SK-N-SH (cell line): Measurements from ENCODE around the gene FAM83E. TPM values are rescaled to one million over a fixed set of nuclear protein-coding genes. Genes with fewer than 3 reads are reported as not detected.

ENCODE experiments used
- CTCF ChIA-PET: fragments of 300-600, 350-600 bp; formaldehyde crosslinking; extraction: SDS; loops from one replicate; lab custom pipeline; 2021; lab: Yijun Ruan, JAX
- POLR2A ChIA-PET: fragments of 350-600 bp; sonication (Branson Sonifier 250); formaldehyde crosslinking; extraction: SDS; loops from one replicate; lab custom pipeline; 2020; ENCODE audit warnings: antibody characterized with exemption, inconsistent platforms; lab: Yijun Ruan, JAX
- DNase-seq: peaks from one replicate; pipeline ENCODE4 v3.0.0; 2012
- H2AFZ ChIP-seq: fragments of 200-600 bp; sonication (generic); 2 replicates; pipeline ENCODE4 v1.8.1; 2016; ENCODE audit warnings: antibody characterized with exemption, mild to moderate bottlenecking, low read depth
- H3F3A ChIP-seq: fragments of 200-600 bp; sonication (generic); replicated peaks from 2 replicates; pipeline ENCODE3; 2016; ENCODE audit warnings: antibody characterized with exemption, mild to moderate bottlenecking; ENCODE audit not compliant: insufficient read depth
- H3K27ac ChIP-seq, 2 experiments: fragments of 200-500 bp in 1 of 2; fragments of 200-600 bp in 1 of 2; sonication (Bioruptor generic) in 1 of 2; sonication (generic), shearing (Covaris generic) in 1 of 2; 2 replicates each; pipeline versions ENCODE4 v1.5.1 to v1.6.1; 2014 to 2016; ENCODE audit warnings: low read depth in 2 of 2, inconsistent platforms in 1 of 2, low read length in 1 of 2, mild to moderate bottlenecking in 1 of 2, mixed read lengths in 1 of 2
- H3K27me3 ChIP-seq: fragments of 200-600 bp; sonication (generic), shearing (Covaris generic); 2 replicates; pipeline ENCODE4 v1.6.1; 2016; ENCODE audit warnings: mixed run types; ENCODE audit not compliant: insufficient read depth
- H3K36me3 ChIP-seq, 2 experiments: fragments of 200-500 bp in 1 of 2; fragments of 200-600 bp in 1 of 2; sonication (Bioruptor generic) in 1 of 2; sonication (generic) in 1 of 2; replicated peaks in 1 of 2; 2 replicates each; pipeline versions ENCODE3 to v1.5.1; 2014 to 2016; ENCODE audit warnings: low read length in 1 of 2, mild to moderate bottlenecking in 1 of 2; ENCODE audit not compliant: insufficient read depth in 2 of 2, control insufficient read depth in 1 of 2
- H3K4me1 ChIP-seq, 2 experiments: fragments of 200-500 bp in 1 of 2; fragments of 200-600 bp in 1 of 2; sonication (Bioruptor generic) in 1 of 2; sonication (generic), shearing (Covaris generic) in 1 of 2; 2 replicates each; pipeline versions ENCODE4 v1.5.1 to v1.6.1; 2014 to 2016; ENCODE audit warnings: low read depth in 1 of 2, low read length in 1 of 2, mixed run types in 1 of 2; ENCODE audit not compliant: insufficient read depth in 2 of 2, control insufficient read depth in 1 of 2
- H3K4me2 ChIP-seq: fragments of 200-600 bp; sonication (generic), shearing (Covaris generic); 2 replicates; pipeline ENCODE4 v1.6.1; 2017; ENCODE audit warnings: mixed run types
- H3K4me3 ChIP-seq, 2 experiments: fragments of 200-500 bp in 1 of 2; fragments of 200-600 bp in 1 of 2; sonication (Bioruptor generic) in 1 of 2; sonication (generic), shearing (Covaris generic) in 1 of 2; 2 replicates each; pipeline versions ENCODE4 v1.5.1 to v1.8.1; 2014 to 2016; ENCODE audit warnings: low read depth in 2 of 2, inconsistent platforms in 1 of 2, low read length in 1 of 2, mild to moderate bottlenecking in 1 of 2, mixed read lengths in 1 of 2, moderate library complexity in 1 of 2
- H3K79me2 ChIP-seq: fragments of 200-600 bp; sonication (generic); 2 replicates; pipeline ENCODE4 v1.8.1; 2017; ENCODE audit warnings: mild to moderate bottlenecking; ENCODE audit not compliant: insufficient read depth
- H3K9ac ChIP-seq: fragments of 200-600 bp; sonication (generic); 2 replicates; pipeline ENCODE4 v1.6.1; 2017; ENCODE audit warnings: mixed run types
- H3K9me2 ChIP-seq: fragments of 200-600 bp; sonication (generic); 2 replicates; pipeline ENCODE4 v1.6.1; 2017; ENCODE audit warnings: mixed run types
- H3K9me3 ChIP-seq: fragments of 200-600 bp; sonication (generic); 2 replicates; pipeline ENCODE4 v1.6.1; 2017; ENCODE audit warnings: mixed run types, mild to moderate bottlenecking, moderate library complexity
- H4K20me1 ChIP-seq: fragments of 200-600 bp; sonication (generic); 2 replicates; pipeline ENCODE4 v1.6.1; 2017; ENCODE audit warnings: mild to moderate bottlenecking, mixed run types; ENCODE audit not compliant: insufficient read depth
- CHD2 ChIP-seq: fragments of 150-350 bp; IDR thresholded peaks from 2 replicates; pipeline ENCODE4 v1.6.1; 2018; ENCODE audit warnings: low read length; ENCODE audit not compliant: partially characterized antibody
- MXI1 ChIP-seq: IDR thresholded peaks from 2 replicates; pipeline ENCODE4 v1.6.1; 2012; ENCODE audit warnings: mild to moderate bottlenecking, low read depth, low read length, improper control_type of control experiment
- NRF1 ChIP-seq: IDR thresholded peaks from 2 replicates; pipeline ENCODE4 v1.6.1; 2012; ENCODE audit warnings: low read depth, mild to moderate bottlenecking, low read length
- RFX5 ChIP-seq: IDR thresholded peaks from 2 replicates; pipeline ENCODE4 v1.6.1; 2012; ENCODE audit warnings: mild to moderate bottlenecking, improper control_type of control experiment, low read length
- RXRA ChIP-seq: IDR thresholded peaks from 2 replicates; pipeline ENCODE4 v1.4.0; 2012; ENCODE audit warnings: low read depth, mild to moderate bottlenecking, borderline replicate concordance
- TCF12 ChIP-seq: IDR thresholded peaks from 2 replicates; pipeline ENCODE4 v1.4.0; 2012
- YY1 ChIP-seq: IDR thresholded peaks from 2 replicates; pipeline ENCODE4 v1.4.0; 2012; ENCODE audit warnings: low read depth, mild to moderate bottlenecking
- WGBS: methylation state at CpG from one replicate; pipeline ENCODE4 v1.1.6; 2017; ENCODE audit warnings: low lambda C conversion rate; 5-methylcytosine and 5-hydroxymethylcytosine counted together
- polyA plus RNA-seq, 3 experiments: library from polyadenylated mRNA; depleted of rRNA; stranded (reverse); fragments of >200 nt; gene quantifications; 2 replicates each; pipeline ENCODE4 v1.2.3, GENCODE V29; 2012
- TF ChIP-seq, protein P1 (sequence below): fragments of 150-350 bp; IDR thresholded peaks from 2 replicates; pipeline ENCODE4 v1.6.1; 2017; ENCODE audit warnings: antibody characterized with exemption, low read length, low read depth, borderline replicate concordance
- TF ChIP-seq, protein P2 (sequence below): IDR thresholded peaks from 2 replicates; pipeline ENCODE4 v1.4.0; 2012; ENCODE audit warnings: low read depth, borderline replicate concordance
- TF ChIP-seq, protein P3 (sequence below): IDR thresholded peaks from 2 replicates; pipeline ENCODE4 v1.4.0; 2012; ENCODE audit warnings: low read depth, borderline replicate concordance
- TF ChIP-seq, protein P4 (sequence below): fragments of 150-350 bp; IDR thresholded peaks from 2 replicates; pipeline ENCODE4 v1.6.1; 2016; ENCODE audit warnings: mild to moderate bottlenecking, low read depth, low read length
- TF ChIP-seq, protein P5 (sequence below): IDR thresholded peaks from 2 replicates; pipeline ENCODE4 v1.4.0; 2012; ENCODE audit warnings: low read depth

The FAM83E gene
- polyA plus RNA-seq, 1 of the 3 experiments (the other 2 are of a cell fraction), result 0.44 TPM

DNA sequence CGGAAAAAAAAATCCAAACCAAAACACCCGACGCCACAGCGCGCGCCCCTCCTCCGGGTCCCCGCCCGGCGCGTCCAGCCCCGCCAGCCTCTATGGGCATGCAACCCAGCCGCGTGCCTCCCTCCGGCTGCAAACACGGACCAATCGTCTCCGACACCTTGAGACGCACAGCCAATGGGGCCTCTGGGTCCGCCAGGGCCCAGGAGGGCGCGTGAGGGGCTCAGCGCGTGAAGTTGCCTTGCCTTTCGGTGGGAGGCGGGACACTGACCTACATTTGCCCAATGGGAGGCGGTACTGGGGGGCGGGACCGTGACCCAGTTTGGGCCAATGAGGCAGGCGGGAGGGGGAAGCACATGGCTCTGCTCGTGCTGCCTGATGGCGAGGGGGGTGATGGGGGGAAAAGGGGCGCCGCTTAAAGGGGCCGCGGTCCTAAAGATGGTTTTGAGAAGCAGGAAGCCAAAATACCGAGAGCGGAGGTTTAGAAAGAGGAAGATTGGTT lies 22.6 kb upstream of the FAM83E start:
- Histone ChIP-seq H3K9ac (peak overlapping the region; percentile 96), H3F3A (peaks cover 30% of the 10 kb centered on the region), H3K4me1 (peaks cover 31 to 39% of the 10 kb centered on the region in 2 experiments), H3K4me3 (peak overlapping the region; percentile 74 to 79), H3K27ac (peak overlapping the region; percentile 99), H3K4me2 (peak overlapping the region; percentile 99), H3K9me3 (no peaks in the 10 kb centered on the region), H3K9me2 (no peaks in the 10 kb centered on the region), H3K36me3 (peaks cover 0 to 5% of the 10 kb centered on the region in 2 experiments), H2AFZ (peak overlapping the region; percentile 89), H3K79me2 (no peaks in the 10 kb centered on the region; the same call in 1 of the 2 replicates), H4K20me1 (no peaks in the 10 kb centered on the region), H3K27me3 (no peaks in the 10 kb centered on the region)
- WGBS, result 2% methylated on average over 24 of the region's 38 CpGs
- TF ChIP-seq YY1, result no peak
- TF ChIP-seq RFX5, result peak; percentile 75
- TF ChIP-seq, protein P1, sequence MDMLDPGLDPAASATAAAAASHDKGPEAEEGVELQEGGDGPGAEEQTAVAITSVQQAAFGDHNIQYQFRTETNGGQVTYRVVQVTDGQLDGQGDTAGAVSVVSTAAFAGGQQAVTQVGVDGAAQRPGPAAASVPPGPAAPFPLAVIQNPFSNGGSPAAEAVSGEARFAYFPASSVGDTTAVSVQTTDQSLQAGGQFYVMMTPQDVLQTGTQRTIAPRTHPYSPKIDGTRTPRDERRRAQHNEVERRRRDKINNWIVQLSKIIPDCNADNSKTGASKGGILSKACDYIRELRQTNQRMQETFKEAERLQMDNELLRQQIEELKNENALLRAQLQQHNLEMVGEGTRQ, result peak; percentile 48; the same call in 1 of the 2 replicates
- TF ChIP-seq MXI1, result peak; percentile 89
- 0 out of 2 replicates have a peak, but pooled peaks have one; percentile 29 for TF ChIP-seq NRF1
- 0 out of 2 replicates have a peak, but pooled peaks have one; percentile 4 for TF ChIP-seq TCF12
- TF ChIP-seq RXRA, result no peak; the same call in 1 of the 2 replicates
- TF ChIP-seq, protein P2, sequence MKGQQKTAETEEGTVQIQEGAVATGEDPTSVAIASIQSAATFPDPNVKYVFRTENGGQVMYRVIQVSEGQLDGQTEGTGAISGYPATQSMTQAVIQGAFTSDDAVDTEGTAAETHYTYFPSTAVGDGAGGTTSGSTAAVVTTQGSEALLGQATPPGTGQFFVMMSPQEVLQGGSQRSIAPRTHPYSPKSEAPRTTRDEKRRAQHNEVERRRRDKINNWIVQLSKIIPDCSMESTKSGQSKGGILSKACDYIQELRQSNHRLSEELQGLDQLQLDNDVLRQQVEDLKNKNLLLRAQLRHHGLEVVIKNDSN, result peak; percentile 60; the same call in 1 of the 2 replicates
- TF ChIP-seq, protein P3, sequence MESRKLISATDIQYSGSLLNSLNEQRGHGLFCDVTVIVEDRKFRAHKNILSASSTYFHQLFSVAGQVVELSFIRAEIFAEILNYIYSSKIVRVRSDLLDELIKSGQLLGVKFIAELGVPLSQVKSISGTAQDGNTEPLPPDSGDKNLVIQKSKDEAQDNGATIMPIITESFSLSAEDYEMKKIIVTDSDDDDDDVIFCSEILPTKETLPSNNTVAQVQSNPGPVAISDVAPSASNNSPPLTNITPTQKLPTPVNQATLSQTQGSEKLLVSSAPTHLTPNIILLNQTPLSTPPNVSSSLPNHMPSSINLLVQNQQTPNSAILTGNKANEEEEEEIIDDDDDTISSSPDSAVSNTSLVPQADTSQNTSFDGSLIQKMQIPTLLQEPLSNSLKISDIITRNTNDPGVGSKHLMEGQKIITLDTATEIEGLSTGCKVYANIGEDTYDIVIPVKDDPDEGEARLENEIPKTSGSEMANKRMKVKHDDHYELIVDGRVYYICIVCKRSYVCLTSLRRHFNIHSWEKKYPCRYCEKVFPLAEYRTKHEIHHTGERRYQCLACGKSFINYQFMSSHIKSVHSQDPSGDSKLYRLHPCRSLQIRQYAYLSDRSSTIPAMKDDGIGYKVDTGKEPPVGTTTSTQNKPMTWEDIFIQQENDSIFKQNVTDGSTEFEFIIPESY, result no peak
- TF ChIP-seq CHD2, result peak; percentile 77
- TF ChIP-seq, protein P4, sequence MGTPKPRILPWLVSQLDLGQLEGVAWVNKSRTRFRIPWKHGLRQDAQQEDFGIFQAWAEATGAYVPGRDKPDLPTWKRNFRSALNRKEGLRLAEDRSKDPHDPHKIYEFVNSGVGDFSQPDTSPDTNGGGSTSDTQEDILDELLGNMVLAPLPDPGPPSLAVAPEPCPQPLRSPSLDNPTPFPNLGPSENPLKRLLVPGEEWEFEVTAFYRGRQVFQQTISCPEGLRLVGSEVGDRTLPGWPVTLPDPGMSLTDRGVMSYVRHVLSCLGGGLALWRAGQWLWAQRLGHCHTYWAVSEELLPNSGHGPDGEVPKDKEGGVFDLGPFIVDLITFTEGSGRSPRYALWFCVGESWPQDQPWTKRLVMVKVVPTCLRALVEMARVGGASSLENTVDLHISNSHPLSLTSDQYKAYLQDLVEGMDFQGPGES, result peak; percentile 61; the same call in 1 of the 2 replicates
- TF ChIP-seq, protein P5, sequence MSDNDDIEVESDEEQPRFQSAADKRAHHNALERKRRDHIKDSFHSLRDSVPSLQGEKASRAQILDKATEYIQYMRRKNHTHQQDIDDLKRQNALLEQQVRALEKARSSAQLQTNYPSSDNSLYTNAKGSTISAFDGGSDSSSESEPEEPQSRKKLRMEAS, result peak; percentile 99
- POLR2A ChIA-PET, result no interaction called here
- DNase-seq, result peak; percentile 91
- CTCF ChIA-PET, result interaction anchor here (0.7 to 1.3 kb wide), 2 partner anchors 50 to 509 kb away, joined by 3 to 4 read pairs; no protein-coding TSS in a partner anchor
